Measurements from ENCODE around the gene NSUN2.

The NSUN2 gene

GRCh38 chr5:6602441-6602840 lies 30.4 kb downstream of the NSUN2 start:
- no peak for DNase-seq

- no peak for DNase-seq
Measured at GRCh38 chr5:6601816-6602215, 31.0 kb downstream of the NSUN2 start.

DNA sequence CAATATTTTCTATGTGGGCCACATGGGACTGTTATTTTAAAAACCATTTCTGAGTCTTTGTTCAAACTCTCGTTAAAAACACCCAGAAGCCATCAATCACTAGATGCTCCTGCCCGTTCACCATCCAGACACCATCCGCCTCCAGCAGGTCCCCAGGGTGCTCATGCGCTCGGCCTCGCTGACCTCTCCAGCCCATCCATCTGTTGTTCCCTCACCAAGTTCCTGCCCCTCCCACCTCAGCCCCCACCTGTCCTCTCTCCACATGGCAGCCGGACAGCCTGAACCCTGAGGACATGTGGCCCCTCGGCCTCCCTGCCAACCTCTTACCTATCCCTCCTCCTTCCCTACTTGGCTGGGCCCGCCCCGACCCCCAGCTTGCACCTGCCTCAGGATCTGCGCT lies 31.6 kb downstream of the NSUN2 start:
- DNase-seq = no peak

- DNase-seq = no peak
Measured at GRCh38 chr5:6599739-6600138, 33.1 kb downstream of the NSUN2 start.

DNA sequence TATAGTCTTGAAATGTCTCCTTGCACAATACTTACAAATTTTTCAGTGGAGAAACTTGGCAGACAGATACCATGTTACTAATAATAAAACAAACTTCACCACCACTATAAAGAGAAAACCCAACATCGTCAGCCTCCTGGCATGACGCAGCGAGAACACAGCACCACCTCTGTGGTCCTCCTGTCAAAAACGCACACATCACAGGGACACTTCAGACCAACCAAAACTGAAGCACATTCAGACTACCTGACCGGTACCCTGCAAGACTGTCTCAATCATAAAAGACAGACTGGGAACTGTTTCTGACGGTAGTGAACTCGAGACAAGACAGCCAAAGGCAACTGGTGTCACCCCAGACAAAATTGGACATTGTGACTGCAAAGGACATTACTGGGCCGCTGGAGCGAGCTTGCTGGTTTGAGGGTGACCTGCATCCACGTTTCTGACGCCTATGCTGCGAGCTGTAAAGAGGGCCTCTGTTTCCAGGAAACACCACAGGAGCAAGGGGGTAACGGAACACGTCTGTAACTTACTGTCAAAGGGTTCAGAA lies 34.4 kb downstream of the NSUN2 start:
- DNase-seq = no peak

DNA sequence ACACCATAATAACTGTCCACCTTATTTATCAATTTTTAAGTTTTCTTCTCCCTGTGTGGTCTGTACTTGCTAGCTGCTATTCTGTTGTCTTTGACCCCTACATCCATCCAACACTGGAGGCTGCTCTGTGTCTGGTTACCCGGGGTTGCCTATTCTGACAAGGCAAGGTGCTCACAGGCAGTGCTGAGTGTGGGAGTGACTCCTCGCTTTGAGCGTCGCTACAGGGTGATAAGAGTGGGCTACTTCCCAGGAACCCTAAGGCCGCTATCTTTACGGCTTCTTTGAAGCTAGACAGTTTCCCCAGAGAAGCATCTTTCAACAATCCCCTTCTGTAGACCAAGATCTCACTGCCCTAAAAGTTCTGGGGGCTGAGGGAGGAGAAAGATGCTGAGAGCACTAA lies 35.3 kb downstream of the NSUN2 start:
- DNase-seq = no peak

GRCh38 chr5:6596388-6596787 lies 36.5 kb downstream of the NSUN2 start:
- no peak for DNase-seq

DNA sequence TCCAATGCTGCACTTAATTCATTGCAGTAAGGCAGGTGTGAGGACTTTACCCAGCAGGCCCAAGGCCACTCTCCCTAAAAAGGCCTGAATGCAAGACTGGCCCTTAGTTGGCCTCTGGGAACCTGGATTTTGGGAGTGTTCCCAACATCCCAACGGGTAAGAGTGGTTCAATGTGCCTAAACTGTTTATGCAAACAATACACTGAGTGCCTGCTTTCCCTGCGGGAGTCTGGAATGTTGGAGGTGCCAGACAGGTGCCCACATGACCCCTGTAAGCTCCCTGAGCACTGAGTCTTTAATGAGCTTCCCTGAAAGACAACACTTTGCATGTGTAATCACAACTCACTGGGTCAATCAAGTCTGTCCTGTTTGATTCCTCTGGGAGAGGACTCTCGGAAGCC lies 37.4 kb downstream of the NSUN2 start:
- no peak for DNase-seq

DNA sequence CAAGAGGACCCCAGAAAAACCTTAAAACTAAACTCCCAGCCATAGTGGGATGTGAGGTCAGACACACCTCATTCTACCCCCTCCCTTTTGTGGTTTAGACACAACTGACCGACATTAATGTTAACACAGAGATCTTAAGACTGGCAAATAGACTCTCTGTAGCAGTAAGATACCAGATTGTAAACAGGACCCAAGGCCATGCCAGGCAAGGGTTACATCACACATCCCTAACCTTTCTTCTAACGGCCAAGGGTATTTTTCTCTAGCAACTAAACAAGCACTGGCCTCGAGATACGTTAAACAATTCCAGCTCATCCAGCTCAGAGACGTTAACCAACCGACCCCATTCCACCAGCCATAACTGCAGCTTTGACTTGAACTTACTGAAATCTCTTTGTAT lies 38.8 kb downstream of the NSUN2 start:
- DNase-seq = no peak

DNA sequence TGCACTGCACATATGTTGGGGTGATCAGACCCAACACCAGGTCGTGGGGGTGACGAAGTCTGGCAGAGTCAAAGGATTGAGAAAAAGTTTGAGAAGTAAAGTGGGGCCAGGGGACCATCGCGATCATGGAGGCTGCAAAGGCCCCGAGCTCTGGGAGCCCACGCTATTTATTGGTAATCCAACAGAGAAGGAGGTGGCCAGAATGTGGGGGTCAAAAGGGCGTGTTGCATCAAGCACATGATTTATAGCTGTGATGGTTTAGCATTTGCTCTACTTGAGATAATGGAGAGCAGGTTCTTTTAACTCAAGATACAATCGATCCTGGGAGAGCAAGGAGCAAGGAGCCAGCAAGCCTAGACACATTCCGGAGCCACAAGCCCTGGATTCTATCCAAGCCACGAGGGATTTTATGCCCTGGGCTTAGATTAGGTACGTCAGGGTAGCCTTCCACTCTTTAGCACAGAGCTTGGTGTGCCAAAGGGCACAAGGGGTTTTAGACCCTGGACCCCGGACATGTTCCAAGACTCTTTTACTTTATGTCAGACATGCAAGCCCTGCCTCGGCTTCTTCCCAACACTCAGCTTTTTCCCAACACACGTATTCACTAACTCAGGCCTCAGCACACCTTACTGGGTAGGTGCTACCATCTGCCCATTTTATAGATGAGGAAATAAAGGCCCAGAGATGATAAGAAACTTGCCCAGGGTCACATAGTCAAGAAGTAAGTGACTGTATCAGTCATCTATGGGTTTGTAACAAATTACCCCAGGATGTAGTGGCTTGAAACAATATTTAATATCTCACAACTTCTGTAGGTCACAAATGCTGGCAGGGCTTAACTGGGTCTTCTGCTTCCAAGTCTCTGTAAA lies 39.5 kb downstream of the NSUN2 start:
- no peak for DNase-seq

DNA sequence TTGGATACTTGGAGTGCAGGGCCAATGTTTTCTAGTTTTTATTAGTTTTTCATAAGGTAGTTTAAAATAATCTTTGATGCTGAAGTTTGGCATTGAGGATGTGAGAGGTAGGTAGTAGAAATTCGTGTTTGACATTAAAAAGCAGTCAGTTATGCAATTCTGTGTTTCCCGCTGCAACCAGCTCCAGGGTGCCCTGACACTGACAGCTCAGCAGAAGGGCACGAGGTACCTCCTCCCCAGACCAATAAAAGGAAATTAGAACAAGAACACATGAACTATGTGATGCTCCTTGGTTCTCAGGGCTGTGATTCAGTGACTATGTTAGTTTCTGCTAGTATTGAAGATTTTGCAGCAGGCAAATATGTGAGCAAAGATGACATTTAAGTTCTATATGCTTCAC lies 40.2 kb downstream of the NSUN2 start:
- DNase-seq = no peak

DNA sequence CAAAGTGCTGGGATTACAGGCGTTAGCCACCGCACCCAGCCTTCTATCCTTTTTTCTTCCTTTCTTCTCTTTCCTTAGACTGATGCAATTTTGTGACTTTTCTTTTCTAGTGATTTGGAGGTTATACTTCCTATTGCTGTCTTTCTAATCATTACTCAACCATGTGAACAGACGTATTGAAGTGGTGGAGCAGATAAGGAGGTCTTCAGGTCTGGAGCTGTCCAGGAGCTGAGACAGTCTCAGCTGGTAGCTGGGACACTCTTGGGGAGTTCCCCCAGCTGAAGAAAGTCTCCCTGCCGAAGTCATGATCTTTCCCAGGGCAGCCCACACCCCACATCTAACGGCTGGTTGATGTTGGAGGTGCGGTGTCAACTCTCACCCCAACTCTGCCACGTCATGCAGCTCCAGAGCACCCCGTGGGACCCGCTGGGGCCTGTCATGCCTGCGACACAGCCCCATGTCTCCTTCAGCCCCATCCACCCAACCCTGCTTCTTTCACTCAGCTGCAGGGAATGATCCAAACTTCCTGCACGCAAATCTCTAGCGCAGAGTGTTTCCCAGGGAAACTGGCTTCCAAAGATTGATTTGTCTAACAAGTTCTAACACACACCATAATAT lies 41.1 kb downstream of the NSUN2 start:
- no peak for DNase-seq

DNA sequence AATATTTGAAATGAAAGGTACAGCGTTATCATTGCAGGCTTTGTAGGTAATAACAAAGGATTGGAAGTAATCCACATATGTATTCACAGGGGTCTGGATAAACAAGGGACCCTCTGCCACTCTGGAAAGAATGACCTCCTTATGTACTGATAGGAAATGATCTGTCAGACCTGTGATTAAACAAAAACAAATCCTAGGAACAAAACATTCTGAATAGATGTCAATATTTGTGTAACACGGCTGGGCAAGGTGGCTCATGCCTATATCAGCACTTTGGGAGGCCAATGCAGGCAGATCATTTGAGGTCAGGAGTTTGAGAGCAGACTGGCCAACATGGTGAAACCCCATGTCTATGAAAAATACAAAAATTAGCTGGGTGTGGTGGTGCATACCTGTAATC lies 42.3 kb downstream of the NSUN2 start:
- DNase-seq = no peak

- no peak for DNase-seq
Measured at GRCh38 chr5:6587171-6587570, 45.7 kb downstream of the NSUN2 start.

GRCh38 chr5:6586647-6587042 lies 46.2 kb downstream of the NSUN2 start:
- DNase-seq = no peak

DNA sequence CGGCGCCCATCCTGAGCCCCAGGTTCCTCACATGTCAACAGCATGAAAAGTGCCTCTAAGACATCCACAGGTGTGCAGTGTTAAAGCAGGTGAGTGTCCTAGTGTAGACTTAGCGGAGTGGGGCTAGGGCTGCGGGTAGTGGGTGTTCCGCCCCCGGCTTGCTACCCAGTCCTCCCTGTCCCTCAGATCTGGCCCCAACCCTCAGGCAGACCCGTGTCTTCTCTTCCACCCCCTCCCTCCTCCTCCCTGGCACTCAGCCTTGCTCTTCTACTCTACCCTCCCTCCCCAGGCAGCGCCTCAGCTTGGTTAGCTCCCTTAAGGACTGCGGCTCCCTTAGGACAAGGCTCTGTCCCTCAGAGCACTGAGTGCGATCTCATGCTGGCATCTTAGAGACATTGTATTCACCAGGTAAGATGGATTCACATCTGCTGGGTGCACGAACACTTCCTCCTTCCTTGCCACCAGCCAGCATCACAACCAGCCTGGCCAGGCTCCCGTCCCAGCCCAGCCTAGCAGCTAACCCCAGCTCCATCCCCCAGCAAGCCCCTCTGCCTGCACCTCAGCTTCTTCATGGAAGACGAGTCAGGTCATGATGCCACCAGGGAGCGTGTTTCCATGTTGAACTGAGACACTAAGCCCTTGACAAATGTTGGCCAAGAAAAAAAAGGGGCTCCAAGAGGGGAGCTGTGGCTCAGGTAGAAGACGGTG lies 46.8 kb downstream of the NSUN2 start:
- no peak for DNase-seq

GRCh38 chr5:6585168-6585567 lies 47.7 kb downstream of the NSUN2 start:
- DNase-seq = no peak

- no peak for DNase-seq
Measured at GRCh38 chr5:6584727-6585126, 48.1 kb downstream of the NSUN2 start.

- DNase-seq = no peak
Measured at GRCh38 chr5:6584101-6584645, 48.7 kb downstream of the NSUN2 start.

GRCh38 chr5:6583049-6583880 lies 49.6 kb downstream of the NSUN2 start:
- peak; percentile 7 for DNase-seq

DNA sequence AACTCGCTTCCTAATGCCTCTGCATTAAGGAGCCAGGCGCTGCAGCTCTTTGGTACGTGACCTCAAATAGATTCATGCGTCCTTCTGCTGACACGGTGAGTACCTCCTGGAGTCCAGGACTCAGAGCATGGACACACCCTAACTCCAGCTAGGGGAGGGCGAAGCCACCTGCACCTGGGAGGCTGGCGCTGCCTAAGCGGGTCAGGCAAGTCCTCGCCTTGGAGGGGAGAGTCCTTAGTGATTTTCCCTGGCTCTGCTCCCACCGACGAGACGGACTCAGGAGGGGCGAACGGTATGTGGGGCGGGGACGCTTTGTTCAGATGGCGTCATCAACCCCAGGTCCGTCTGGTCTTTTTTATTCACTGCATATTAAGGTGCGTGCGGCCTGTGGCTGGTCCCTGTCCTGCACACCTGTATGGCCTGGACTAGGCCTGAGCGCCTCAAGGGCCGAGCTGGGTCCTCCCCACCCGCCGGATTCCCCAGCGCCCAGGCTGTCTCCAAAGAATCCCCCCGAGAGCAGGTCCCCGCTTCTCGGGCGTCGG lies 50.3 kb downstream of the NSUN2 start:
- DNase-seq = no peak

Measured in CD4-positive, alpha-beta T cell treated with Interleukin-17A for 1 hour (primary cell).